NB4 (cell line): ENCODE results near the gene ADAMTS5.

Experiments
- POLR2A ChIP-seq: IDR thresholded peaks from 2 replicates; pipeline ENCODE4 v1.6.1; 2011; ENCODE audit warnings: mild to moderate bottlenecking; ENCODE audit not compliant: insufficient read length; ENCODE audit errors: extremely low read depth
- TF ChIP-seq, protein P1 (sequence below): IDR thresholded peaks from one replicate; pipeline ENCODE4 v1.5.1; 2012; ENCODE audit warnings: low read depth, low read length

DNA sequence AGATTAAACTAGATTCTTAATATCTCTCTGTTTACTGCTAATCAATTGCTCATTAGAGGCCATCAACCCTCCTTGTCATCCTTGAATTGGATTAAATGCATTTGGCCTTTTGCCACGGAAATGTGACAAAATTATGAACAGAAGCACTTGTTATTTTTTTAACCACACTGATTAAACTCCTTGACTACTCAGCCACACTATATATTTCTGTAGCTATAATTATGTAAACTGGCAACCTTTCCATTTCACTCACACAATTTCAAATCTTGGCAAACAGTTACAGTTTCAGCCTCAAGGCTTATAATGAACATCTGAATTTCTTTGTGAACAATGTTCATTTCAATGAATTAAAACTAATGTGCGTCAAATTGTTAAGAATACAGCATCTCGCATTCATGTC is 10.1 kb downstream of the ADAMTS5 start:
- TF ChIP-seq POLR2A, result no peak
- TF ChIP-seq, protein P1, sequence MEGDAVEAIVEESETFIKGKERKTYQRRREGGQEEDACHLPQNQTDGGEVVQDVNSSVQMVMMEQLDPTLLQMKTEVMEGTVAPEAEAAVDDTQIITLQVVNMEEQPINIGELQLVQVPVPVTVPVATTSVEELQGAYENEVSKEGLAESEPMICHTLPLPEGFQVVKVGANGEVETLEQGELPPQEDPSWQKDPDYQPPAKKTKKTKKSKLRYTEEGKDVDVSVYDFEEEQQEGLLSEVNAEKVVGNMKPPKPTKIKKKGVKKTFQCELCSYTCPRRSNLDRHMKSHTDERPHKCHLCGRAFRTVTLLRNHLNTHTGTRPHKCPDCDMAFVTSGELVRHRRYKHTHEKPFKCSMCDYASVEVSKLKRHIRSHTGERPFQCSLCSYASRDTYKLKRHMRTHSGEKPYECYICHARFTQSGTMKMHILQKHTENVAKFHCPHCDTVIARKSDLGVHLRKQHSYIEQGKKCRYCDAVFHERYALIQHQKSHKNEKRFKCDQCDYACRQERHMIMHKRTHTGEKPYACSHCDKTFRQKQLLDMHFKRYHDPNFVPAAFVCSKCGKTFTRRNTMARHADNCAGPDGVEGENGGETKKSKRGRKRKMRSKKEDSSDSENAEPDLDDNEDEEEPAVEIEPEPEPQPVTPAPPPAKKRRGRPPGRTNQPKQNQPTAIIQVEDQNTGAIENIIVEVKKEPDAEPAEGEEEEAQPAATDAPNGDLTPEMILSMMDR, result no peak
